GM12892 (cell line): ENCODE results near the gene TTYH3.

Source experiments
- POLR2A ChIP-seq: IDR thresholded peaks from 2 replicates; pipeline ENCODE4 v1.6.1; 2011; ENCODE audit warnings: low read depth, low read length, control low read depth
- POLR2AphosphoS5 ChIP-seq: IDR thresholded peaks from 2 replicates; pipeline ENCODE4 v1.6.1; 2011; ENCODE audit warnings: low read depth, low read length, control low read depth
- TAF1 ChIP-seq: IDR thresholded peaks from 2 replicates; pipeline ENCODE4 v1.6.1; 2011; ENCODE audit warnings: low read depth, mild to moderate bottlenecking, control low read depth, low read length, borderline replicate concordance

DNA sequence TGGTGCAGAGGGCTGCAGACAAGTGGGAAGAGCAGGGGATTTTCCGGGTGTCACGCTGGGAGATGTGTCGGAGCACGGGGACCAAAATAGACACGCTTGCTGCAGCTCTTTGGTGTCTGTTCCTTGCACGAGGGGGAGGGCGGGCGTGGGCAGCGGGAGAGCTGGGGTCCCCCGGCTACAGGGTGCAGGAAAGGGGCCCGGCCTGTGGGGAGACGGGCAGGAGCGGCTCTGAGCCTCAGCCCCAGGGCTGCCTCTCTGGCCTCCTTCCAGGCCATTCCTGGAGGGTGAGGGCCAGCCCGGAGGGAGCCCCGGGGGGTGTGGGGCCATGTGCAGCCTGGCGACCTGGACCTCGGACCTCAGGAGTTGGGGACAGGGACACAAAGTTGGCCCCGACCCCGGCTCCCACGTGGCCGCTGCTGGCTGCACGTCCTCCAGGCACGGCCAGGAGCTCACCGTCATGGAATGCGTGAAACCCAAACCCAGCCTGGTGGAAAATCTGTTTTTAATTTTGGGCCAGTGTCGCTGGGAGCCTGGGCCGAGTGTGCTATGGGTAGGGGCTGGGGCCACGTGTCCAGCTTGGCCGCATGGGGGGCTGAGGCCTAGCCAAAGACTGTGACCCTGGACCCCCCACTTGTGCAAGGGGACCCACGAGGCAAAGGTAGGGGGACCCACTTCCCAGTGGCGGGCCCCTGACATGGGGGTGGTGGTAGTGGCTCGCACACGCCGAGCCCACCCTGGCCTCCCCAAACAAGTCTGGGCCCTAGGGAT is 6.6 kb downstream of the TTYH3 start:
- TF ChIP-seq POLR2AphosphoS5 (no peak), POLR2A (no peak), TAF1 (no peak)
